ENCODE measurements around the gene DIPK1A. TPM values are rescaled to one million over a fixed set of nuclear protein-coding genes. Genes with fewer than 3 reads are reported as not detected.
"Not testable (repeated sequence)": the region's sequence is repeated elsewhere in the genome, so short reads cannot be mapped to it uniquely, and the experiment has no call there.

Gene DIPK1A
- total and polyA plus RNA-seq, 2 donors (not counting 1 experiment from before 2014, with no cell fraction given) = 19.7 to 85.7 TPM

DNA sequence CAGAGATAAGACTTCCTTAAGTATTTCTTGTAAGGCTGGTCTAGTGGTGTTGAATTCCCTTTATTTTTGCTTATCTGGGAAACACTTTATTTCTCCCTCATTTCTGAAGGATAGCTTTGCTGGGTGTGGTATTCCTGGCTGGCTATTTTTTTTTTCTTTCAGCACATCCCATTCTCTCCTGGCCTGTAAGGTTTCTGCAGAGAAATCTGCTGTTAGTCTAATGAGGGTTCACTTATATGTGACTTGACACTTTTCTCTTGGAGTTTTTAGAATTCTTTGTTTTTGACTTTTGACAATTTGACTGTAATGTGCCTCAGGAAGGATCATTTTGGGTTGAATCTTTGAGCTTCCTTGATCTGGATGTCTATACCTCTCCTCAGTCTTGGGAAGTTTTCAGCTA lies 61.5 kb downstream of the DIPK1A start:
- no peak overlapping the region for H3K27ac ChIP-seq (ENCODE audit: insufficient read depth, low read length)
- no peaks in the 10 kb centered on the region for H3K9me3 ChIP-seq (ENCODE audit: control insufficient read depth, insufficient read depth, low read depth, low read length)
- H4K20me1 ChIP-seq (ENCODE audit: control insufficient read depth, extremely low read depth, insufficient read depth, low read length) = no peaks in the 10 kb centered on the region
- H3K4me3 ChIP-seq (replicated peaks in 1 of 4; ENCODE audit: control extremely low read depth in 1 of 4, insufficient read depth in 1 of 4, low read depth in 3 of 4, low read length in 4 of 4) = no peak overlapping the region
- no peak overlapping the region for H3K9ac ChIP-seq (ENCODE audit: insufficient read depth, low read length)
- no peaks in the 10 kb centered on the region for H3K4me1 ChIP-seq (ENCODE audit: control insufficient read depth, extremely low read depth, insufficient read depth, low read length)
- no peak overlapping the region for H3K4me2 ChIP-seq (ENCODE audit: extremely low read depth, insufficient read depth, low read length)
- TF ChIP-seq EZH2 (IDR thresholded peaks at IDR 0.05; ENCODE audit: low read length, missing control alignments) = no peak
- TF ChIP-seq, protein P1, sequence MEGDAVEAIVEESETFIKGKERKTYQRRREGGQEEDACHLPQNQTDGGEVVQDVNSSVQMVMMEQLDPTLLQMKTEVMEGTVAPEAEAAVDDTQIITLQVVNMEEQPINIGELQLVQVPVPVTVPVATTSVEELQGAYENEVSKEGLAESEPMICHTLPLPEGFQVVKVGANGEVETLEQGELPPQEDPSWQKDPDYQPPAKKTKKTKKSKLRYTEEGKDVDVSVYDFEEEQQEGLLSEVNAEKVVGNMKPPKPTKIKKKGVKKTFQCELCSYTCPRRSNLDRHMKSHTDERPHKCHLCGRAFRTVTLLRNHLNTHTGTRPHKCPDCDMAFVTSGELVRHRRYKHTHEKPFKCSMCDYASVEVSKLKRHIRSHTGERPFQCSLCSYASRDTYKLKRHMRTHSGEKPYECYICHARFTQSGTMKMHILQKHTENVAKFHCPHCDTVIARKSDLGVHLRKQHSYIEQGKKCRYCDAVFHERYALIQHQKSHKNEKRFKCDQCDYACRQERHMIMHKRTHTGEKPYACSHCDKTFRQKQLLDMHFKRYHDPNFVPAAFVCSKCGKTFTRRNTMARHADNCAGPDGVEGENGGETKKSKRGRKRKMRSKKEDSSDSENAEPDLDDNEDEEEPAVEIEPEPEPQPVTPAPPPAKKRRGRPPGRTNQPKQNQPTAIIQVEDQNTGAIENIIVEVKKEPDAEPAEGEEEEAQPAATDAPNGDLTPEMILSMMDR (conservative IDR thresholded peaks at IDR 0.05 in 1 of 2, IDR thresholded peaks at IDR 0.05 in 1 of 2; ENCODE audit: low read depth in 1 of 2, low read length in 2 of 2) = no peak
- no peak for DNase-seq (ENCODE audit: low read depth in 2 of 2)
- H3K36me3 ChIP-seq (ENCODE audit: control insufficient read depth, insufficient read depth, low read length) = no peaks in the 10 kb centered on the region
- no peaks in the 10 kb centered on the region for H3K27me3 ChIP-seq (ENCODE audit: control insufficient read depth, insufficient read depth, low read length)
- H3K79me2 ChIP-seq (ENCODE audit: control insufficient read depth, insufficient read depth, low read length) = no peaks in the 10 kb centered on the region
- no peak overlapping the region for H2AFZ ChIP-seq (ENCODE audit: low read length)

DNA sequence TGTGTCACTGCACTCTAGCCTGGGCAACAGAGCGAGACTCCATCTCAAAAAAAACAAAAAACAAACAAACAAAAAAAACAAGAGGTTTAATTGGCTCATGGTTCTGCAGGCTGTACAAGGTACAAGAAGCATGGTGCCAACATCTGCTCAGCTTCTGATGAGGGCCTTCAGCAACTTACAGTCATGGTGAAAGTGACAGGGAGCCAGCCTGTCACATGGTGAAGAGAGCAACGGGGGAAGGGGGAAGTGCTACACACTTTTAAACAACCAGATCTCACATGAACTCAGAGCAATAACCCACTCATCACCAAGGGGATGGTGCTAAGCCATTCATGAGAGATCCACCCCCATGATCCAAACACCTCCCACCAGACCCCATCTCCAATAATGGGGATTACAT lies 63.2 kb downstream of the DIPK1A start:
- DNase-seq (ENCODE audit: low read depth in 2 of 2); H3K9me3 ChIP-seq (ENCODE audit: control insufficient read depth, insufficient read depth, low read depth, low read length); H3K36me3 ChIP-seq (ENCODE audit: control insufficient read depth, insufficient read depth, low read length); H3K27ac ChIP-seq (ENCODE audit: insufficient read depth, low read length); H3K79me2 ChIP-seq (ENCODE audit: control insufficient read depth, insufficient read depth, low read length); H4K20me1 ChIP-seq (ENCODE audit: control insufficient read depth, extremely low read depth, insufficient read depth, low read length); H2AFZ ChIP-seq (ENCODE audit: low read length); H3K9ac ChIP-seq (ENCODE audit: insufficient read depth, low read length); H3K4me2 ChIP-seq (ENCODE audit: extremely low read depth, insufficient read depth, low read length); H3K27me3 ChIP-seq (ENCODE audit: control insufficient read depth, insufficient read depth, low read length); H3K4me1 ChIP-seq (ENCODE audit: control insufficient read depth, extremely low read depth, insufficient read depth, low read length); H3K4me3 ChIP-seq (replicated peaks in 1 of 4; ENCODE audit: control extremely low read depth in 1 of 4, insufficient read depth in 1 of 4, low read depth in 3 of 4, low read length in 4 of 4): not testable (repeated sequence)

DNA sequence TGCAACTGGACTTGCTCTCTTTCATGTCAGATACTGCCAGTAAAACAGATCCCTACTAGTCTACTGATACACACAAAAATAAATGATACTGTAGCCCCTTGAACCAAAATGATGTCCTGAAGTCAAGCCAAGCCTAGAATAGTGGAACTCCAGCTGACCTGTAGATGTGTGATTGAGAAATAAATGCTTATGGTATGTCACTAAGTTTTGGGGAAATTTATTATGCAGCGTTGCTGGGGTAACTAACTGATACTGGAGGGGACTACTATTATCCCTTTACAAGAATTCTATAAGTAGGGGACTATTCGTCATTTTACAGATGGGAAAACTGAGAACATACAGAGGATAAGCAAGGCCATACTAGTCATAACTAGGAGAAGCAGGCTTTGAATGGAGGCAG lies 73.8 kb downstream of the DIPK1A start:
- Histone ChIP-seq H2AFZ (ENCODE audit: low read length) (no peak overlapping the region), H3K4me3 (replicated peaks in 1 of 4; ENCODE audit: control extremely low read depth in 1 of 4, insufficient read depth in 1 of 4, low read depth in 3 of 4, low read length in 4 of 4) (no peak overlapping the region), H4K20me1 (ENCODE audit: control insufficient read depth, extremely low read depth, insufficient read depth, low read length) (no peaks in the 10 kb centered on the region), H3K79me2 (ENCODE audit: control insufficient read depth, insufficient read depth, low read length) (no peaks in the 10 kb centered on the region), H3K4me1 (ENCODE audit: control insufficient read depth, extremely low read depth, insufficient read depth, low read length) (no peaks in the 10 kb centered on the region), H3K27me3 (ENCODE audit: control insufficient read depth, insufficient read depth, low read length) (no peaks in the 10 kb centered on the region), H3K9me3 (ENCODE audit: control insufficient read depth, insufficient read depth, low read depth, low read length) (no peaks in the 10 kb centered on the region), H3K36me3 (ENCODE audit: control insufficient read depth, insufficient read depth, low read length) (no peaks in the 10 kb centered on the region), H3K27ac (ENCODE audit: insufficient read depth, low read length) (no peak overlapping the region), H3K4me2 (ENCODE audit: extremely low read depth, insufficient read depth, low read length) (no peak overlapping the region), H3K9ac (ENCODE audit: insufficient read depth, low read length) (no peak overlapping the region)
- TF ChIP-seq, protein P1 (conservative IDR thresholded peaks at IDR 0.05 in 1 of 2, IDR thresholded peaks at IDR 0.05 in 1 of 2; ENCODE audit: low read depth in 1 of 2, low read length in 2 of 2) = no peak
- TF ChIP-seq EZH2 (IDR thresholded peaks at IDR 0.05; ENCODE audit: low read length, missing control alignments) = no peak
- DNase-seq (ENCODE audit: low read depth in 2 of 2) = no peak

Measured in fibroblast of lung (primary cell).